ENCODE measurements around the gene VPS54.

GRCh38 chr2:63942788-63943187 is 76.4 kb downstream of the VPS54 start:
- no peak for TF ChIP-seq POLR2A (IDR thresholded peaks at IDR 0.05)
- TF ChIP-seq, protein P1, sequence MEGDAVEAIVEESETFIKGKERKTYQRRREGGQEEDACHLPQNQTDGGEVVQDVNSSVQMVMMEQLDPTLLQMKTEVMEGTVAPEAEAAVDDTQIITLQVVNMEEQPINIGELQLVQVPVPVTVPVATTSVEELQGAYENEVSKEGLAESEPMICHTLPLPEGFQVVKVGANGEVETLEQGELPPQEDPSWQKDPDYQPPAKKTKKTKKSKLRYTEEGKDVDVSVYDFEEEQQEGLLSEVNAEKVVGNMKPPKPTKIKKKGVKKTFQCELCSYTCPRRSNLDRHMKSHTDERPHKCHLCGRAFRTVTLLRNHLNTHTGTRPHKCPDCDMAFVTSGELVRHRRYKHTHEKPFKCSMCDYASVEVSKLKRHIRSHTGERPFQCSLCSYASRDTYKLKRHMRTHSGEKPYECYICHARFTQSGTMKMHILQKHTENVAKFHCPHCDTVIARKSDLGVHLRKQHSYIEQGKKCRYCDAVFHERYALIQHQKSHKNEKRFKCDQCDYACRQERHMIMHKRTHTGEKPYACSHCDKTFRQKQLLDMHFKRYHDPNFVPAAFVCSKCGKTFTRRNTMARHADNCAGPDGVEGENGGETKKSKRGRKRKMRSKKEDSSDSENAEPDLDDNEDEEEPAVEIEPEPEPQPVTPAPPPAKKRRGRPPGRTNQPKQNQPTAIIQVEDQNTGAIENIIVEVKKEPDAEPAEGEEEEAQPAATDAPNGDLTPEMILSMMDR (IDR thresholded peaks at IDR 0.05), result no peak
- TF ChIP-seq POLR2AphosphoS5 (IDR thresholded peaks at IDR 0.05; ENCODE audit: insufficient read depth in 1 of 2, low read depth in 1 of 2), result no peak

All from vagina (tissue), 2 donors.